HCT116 (cell line): ENCODE results near the gene GTF3C1. TPM values are rescaled to one million over a fixed set of nuclear protein-coding genes. Genes with fewer than 3 reads are reported as not detected.

Source experiments
- ATAC-seq: fragments of 200-7000 bp; cut with Tn5 transposase; 2 replicates; pipeline ENCODE4 v1.9.1; 2020; ENCODE audit warnings: mild to moderate bottlenecking, moderate library complexity
- BruUV-seq: library from RNA; stranded (reverse); fragments of 400-500 nt; replicated peaks from 2 replicates; lab custom pipeline; 2021; lab: Mats Ljungman, UMichigan
- CTCF ChIA-PET: fragments of 300-600 bp; sonication (Branson Sonifier 250); formaldehyde crosslinking; loops from one replicate; lab custom pipeline; 2021; ENCODE audit warnings: antibody characterized with exemption; lab: Charles Lee
- POLR2A ChIA-PET: fragments of 300-600, 350-600 bp; sonication (Branson Sonifier 250); formaldehyde crosslinking; loops from one replicate; lab custom pipeline; 2021; ENCODE audit warnings: antibody characterized with exemption; lab: Charles Lee
- RAD21 ChIA-PET, 2 experiments: fragments of 300-600 bp; sonication (Branson Sonifier 250); formaldehyde crosslinking; loops; one replicate each; lab custom pipeline; 2023; ENCODE audit warnings: low total read pairs in 2 of 2; ENCODE audit not compliant: uncharacterized antibody in 2 of 2, unreplicated experiment in 2 of 2, low non-redundant PET in 1 of 2; lab: Charles Lee
- DNase-seq: peaks from one replicate; pipeline ENCODE4 v3.0.0-alpha.2; 2010; ENCODE audit warnings: low read depth, low spot score
- H2AFZ ChIP-seq: fragments of 200-600 bp; shearing (Covaris generic), sonication (generic); 2 replicates; pipeline ENCODE4 v1.6.1; 2017; ENCODE audit warnings: low read depth, mixed run types, mixed read lengths, antibody characterized with exemption, low read length; ENCODE audit not compliant: poor library complexity, severe bottlenecking
- H3K27ac ChIP-seq: 2 replicates; pipeline ENCODE4 v1.5.1; 2012; ENCODE audit warnings: low read depth, low read length
- H3K27me3 ChIP-seq: fragments of 200-600 bp; sonication (generic); 2 replicates; pipeline ENCODE4 v1.6.1; 2016; ENCODE audit warnings: mixed run types, low read length, mixed read lengths; ENCODE audit not compliant: insufficient read depth
- H3K36me3 ChIP-seq, 2 experiments: fragments of 200-500 bp in 1 of 2; fragments of 200-600 bp in 1 of 2; sonication (Bioruptor generic) in 1 of 2; sonication (generic) in 1 of 2; 2 replicates each; pipeline versions ENCODE4 v1.5.1 to v1.6.1; 2014 to 2016; ENCODE audit warnings: low read length in 2 of 2, inconsistent platforms in 1 of 2, mixed read lengths in 1 of 2, mixed run types in 1 of 2; ENCODE audit not compliant: insufficient read depth in 2 of 2, control insufficient read depth in 1 of 2
- H3K4me1 ChIP-seq, 2 experiments: fragments of 200-600 bp in 1 of 2; sonication (generic) in 1 of 2; 2 replicates each; pipeline versions ENCODE4 v1.5.1 to v1.6.1; 2012 to 2017; ENCODE audit warnings: low read length in 2 of 2, inconsistent platforms in 1 of 2, mild to moderate bottlenecking in 1 of 2, mixed read lengths in 1 of 2, mixed run types in 1 of 2, moderate library complexity in 1 of 2; ENCODE audit not compliant: insufficient read depth in 2 of 2, control insufficient read depth in 1 of 2
- H3K4me2 ChIP-seq: fragments of 200-600 bp; sonication (generic); 2 replicates; pipeline ENCODE4 v1.6.1; 2017; ENCODE audit warnings: mixed run types, low read length, mixed read lengths
- H3K4me3 ChIP-seq, 2 experiments: fragments of 200-600 bp in 1 of 2; sonication (generic) in 1 of 2; replicated peaks in 1 of 2; 2 replicates each; pipeline ENCODE4 v1.5.1; 2011 to 2016; ENCODE audit warnings: low read length in 2 of 2, control low read depth in 1 of 2, low read depth in 1 of 2, mild to moderate bottlenecking in 1 of 2, mixed read lengths in 1 of 2, mixed run types in 1 of 2
- H3K79me2 ChIP-seq: fragments of 200-600 bp; sonication (generic); 2 replicates; pipeline ENCODE4 v1.6.1; 2017; ENCODE audit warnings: mild to moderate bottlenecking, mixed run types, low read length, moderate library complexity, mixed read lengths; ENCODE audit not compliant: insufficient read depth
- H3K9ac ChIP-seq: fragments of 200-600 bp; sonication (generic); 2 replicates; pipeline ENCODE4 v1.6.1; 2016; ENCODE audit warnings: low read length, mixed read lengths
- H3K9me2 ChIP-seq: fragments of 200-600 bp; sonication (generic), shearing (Covaris generic); 2 replicates; pipeline ENCODE4 v1.6.1; 2017; ENCODE audit warnings: mixed run types, mild to moderate bottlenecking, moderate library complexity; ENCODE audit not compliant: insufficient read depth
- H3K9me3 ChIP-seq, 2 experiments: fragments of 200-500 bp in 1 of 2; fragments of 200-600 bp in 1 of 2; sonication (Bioruptor generic) in 1 of 2; sonication (generic) in 1 of 2; 2 replicates each; pipeline ENCODE4 v1.6.1; 2014 to 2017; ENCODE audit warnings: low read length in 2 of 2, mixed read lengths in 2 of 2, inconsistent platforms in 1 of 2, low read depth in 1 of 2, mild to moderate bottlenecking in 1 of 2, mixed run types in 1 of 2, moderate library complexity in 1 of 2; ENCODE audit not compliant: control insufficient read depth in 1 of 2, insufficient read depth in 1 of 2
- H4K20me1 ChIP-seq: fragments of 200-600 bp; sonication (generic), shearing (Covaris generic); 2 replicates; pipeline ENCODE4 v1.6.1; 2017; ENCODE audit warnings: mixed run types, mild to moderate bottlenecking, moderate library complexity; ENCODE audit not compliant: insufficient read depth
- ATF3 ChIP-seq: IDR thresholded peaks from 2 replicates; pipeline ENCODE4 v1.6.1; 2012
- EGR1 ChIP-seq: IDR thresholded peaks from 2 replicates; pipeline ENCODE4 v1.6.1; 2012; ENCODE audit warnings: low read depth
- ELF1 ChIP-seq: IDR thresholded peaks from 2 replicates; pipeline ENCODE4 v1.6.1; 2012; ENCODE audit warnings: low read depth, borderline replicate concordance
- EZH2 ChIP-seq: fragments of 200-600 bp; sonication (generic); IDR thresholded peaks from 2 replicates; pipeline ENCODE4 v1.6.1; 2017; ENCODE audit warnings: antibody characterized with exemption, mixed run types
- EZH2phosphoT487 ChIP-seq: fragments of 200-600 bp; IDR thresholded peaks from 2 replicates; pipeline ENCODE4 v1.6.1; 2018; ENCODE audit warnings: antibody characterized with exemption, borderline replicate concordance
- FOSL1 ChIP-seq: IDR thresholded peaks from 2 replicates; pipeline ENCODE4 v1.6.1; 2012; ENCODE audit warnings: low read depth
- POLR2AphosphoS5 ChIP-seq: IDR thresholded peaks from 2 replicates; pipeline ENCODE4 v1.6.1; 2011; ENCODE audit warnings: mild to moderate bottlenecking, low read depth, low read length, moderate library complexity
- RAD21 ChIP-seq: IDR thresholded peaks from 2 replicates; pipeline ENCODE4 v1.6.1; 2012; ENCODE audit warnings: low read depth, mild to moderate bottlenecking
- SIN3A ChIP-seq: IDR thresholded peaks from 2 replicates; pipeline ENCODE4 v1.6.1; 2012; ENCODE audit warnings: low read depth
- SP1 ChIP-seq: IDR thresholded peaks from 2 replicates; pipeline ENCODE4 v1.6.1; 2012; ENCODE audit warnings: low read depth
- YY1 ChIP-seq: IDR thresholded peaks from 2 replicates; pipeline ENCODE4 v1.6.1; 2011; ENCODE audit warnings: low read length, low read depth, moderate library complexity, mild to moderate bottlenecking; ENCODE audit not compliant: insufficient replicate concordance; ENCODE audit errors: extremely low read depth
- ZBTB33 ChIP-seq: IDR thresholded peaks from 2 replicates; pipeline ENCODE4 v1.6.1; 2011; ENCODE audit warnings: mild to moderate bottlenecking, low read length, moderate library complexity; ENCODE audit not compliant: insufficient replicate concordance; ENCODE audit errors: extremely low read depth
- ZNF274 ChIP-seq: fragments of 200-500 bp; sonication (Bioruptor generic); IDR thresholded peaks from 2 replicates; pipeline ENCODE4 v1.6.1; 2014; ENCODE audit warnings: mild to moderate bottlenecking, low read depth, low read length, inconsistent platforms
- intact Hi-C: fragments of 100-400 bp; cut with micrococcal nuclease; formaldehyde crosslinking; loops from 2 replicates; pipeline ENCODE4 v1.10.0; 2022
- total RNA-seq: library from RNA; stranded (reverse); gene quantifications from one replicate; pipeline ENCODE4 v1.2.1, GENCODE V29; 2021; ENCODE audit not compliant: unreplicated experiment
- TF ChIP-seq, protein P1 (sequence below): IDR thresholded peaks from 2 replicates; pipeline ENCODE4 v1.6.1; 2012
- TF ChIP-seq, protein P2 (sequence below): IDR thresholded peaks from 2 replicates; pipeline ENCODE4 v1.6.1; 2012; ENCODE audit warnings: low read depth

The GTF3C1 gene
- total RNA-seq, 1 experiment from 2014 or later = 97.5 TPM

DNA sequence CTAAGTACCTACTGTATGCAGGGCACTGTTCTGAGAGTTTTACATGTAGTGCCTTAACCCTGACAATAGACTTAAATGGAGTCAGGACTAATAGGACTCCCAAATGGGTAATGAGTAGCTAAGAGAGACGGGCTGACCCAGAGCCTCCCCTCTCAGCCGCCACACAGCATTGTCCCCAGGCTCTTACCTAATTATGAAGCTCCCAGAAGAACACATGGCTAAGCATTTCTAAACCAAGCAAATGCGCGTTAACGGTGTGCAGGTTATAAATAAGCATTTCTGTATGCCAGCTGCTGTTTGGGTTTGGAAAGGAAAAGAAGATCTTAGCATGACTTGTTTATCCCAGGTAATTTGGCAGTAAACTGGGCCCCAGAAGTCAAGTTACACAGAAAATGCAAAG lies 14.5 kb upstream of the GTF3C1 start:
- Histone ChIP-seq H3K9me3 (no peaks in the 10 kb centered on the region), H3K79me2 (no peaks in the 10 kb centered on the region), H3K27me3 (no peaks in the 10 kb centered on the region), H2AFZ (no peak overlapping the region), H3K9me2 (no peaks in the 10 kb centered on the region), H3K4me1 (no peaks in the 10 kb centered on the region), H3K9ac (no peak overlapping the region), H3K4me2 (no peak overlapping the region), H3K4me3 (no peak overlapping the region), H3K27ac (no peak overlapping the region), H4K20me1 (0 out of 2 replicates have a peak, but pooled peaks cover 4% of the 10 kb centered on the region), H3K36me3 (no peaks in the 10 kb centered on the region)
- ChIA-PET RAD21 (no interaction called here), POLR2A (no interaction called here), CTCF (no interaction called here)
- no TSS peak for BruUV-seq
- ATAC-seq = no peak
- intact Hi-C loops = no loop called here
- DNase-seq = no peak
- no peak for TF ChIP-seq SP1
- TF ChIP-seq ZNF274 = no peak
- no peak for TF ChIP-seq EZH2phosphoT487
- TF ChIP-seq YY1 = no peak
- no peak for TF ChIP-seq ELF1
- no peak for TF ChIP-seq EZH2
- TF ChIP-seq POLR2AphosphoS5 = no peak
- no peak for TF ChIP-seq RAD21
- TF ChIP-seq, protein P1, sequence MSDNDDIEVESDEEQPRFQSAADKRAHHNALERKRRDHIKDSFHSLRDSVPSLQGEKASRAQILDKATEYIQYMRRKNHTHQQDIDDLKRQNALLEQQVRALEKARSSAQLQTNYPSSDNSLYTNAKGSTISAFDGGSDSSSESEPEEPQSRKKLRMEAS = no peak
- TF ChIP-seq ATF3 = no peak
- no peak for TF ChIP-seq ZBTB33
- no peak for TF ChIP-seq FOSL1
- TF ChIP-seq SIN3A = no peak
- TF ChIP-seq, protein P2, sequence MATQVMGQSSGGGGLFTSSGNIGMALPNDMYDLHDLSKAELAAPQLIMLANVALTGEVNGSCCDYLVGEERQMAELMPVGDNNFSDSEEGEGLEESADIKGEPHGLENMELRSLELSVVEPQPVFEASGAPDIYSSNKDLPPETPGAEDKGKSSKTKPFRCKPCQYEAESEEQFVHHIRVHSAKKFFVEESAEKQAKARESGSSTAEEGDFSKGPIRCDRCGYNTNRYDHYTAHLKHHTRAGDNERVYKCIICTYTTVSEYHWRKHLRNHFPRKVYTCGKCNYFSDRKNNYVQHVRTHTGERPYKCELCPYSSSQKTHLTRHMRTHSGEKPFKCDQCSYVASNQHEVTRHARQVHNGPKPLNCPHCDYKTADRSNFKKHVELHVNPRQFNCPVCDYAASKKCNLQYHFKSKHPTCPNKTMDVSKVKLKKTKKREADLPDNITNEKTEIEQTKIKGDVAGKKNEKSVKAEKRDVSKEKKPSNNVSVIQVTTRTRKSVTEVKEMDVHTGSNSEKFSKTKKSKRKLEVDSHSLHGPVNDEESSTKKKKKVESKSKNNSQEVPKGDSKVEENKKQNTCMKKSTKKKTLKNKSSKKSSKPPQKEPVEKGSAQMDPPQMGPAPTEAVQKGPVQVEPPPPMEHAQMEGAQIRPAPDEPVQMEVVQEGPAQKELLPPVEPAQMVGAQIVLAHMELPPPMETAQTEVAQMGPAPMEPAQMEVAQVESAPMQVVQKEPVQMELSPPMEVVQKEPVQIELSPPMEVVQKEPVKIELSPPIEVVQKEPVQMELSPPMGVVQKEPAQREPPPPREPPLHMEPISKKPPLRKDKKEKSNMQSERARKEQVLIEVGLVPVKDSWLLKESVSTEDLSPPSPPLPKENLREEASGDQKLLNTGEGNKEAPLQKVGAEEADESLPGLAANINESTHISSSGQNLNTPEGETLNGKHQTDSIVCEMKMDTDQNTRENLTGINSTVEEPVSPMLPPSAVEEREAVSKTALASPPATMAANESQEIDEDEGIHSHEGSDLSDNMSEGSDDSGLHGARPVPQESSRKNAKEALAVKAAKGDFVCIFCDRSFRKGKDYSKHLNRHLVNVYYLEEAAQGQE = no peak
- TF ChIP-seq EGR1 = no peak
